C4-2B (cell line): ENCODE results near the gene FTCD.

ENCODE experiments used
- CTCF ChIP-seq: fragments of 450-650 bp; conservative IDR thresholded peaks from 2 replicates; pipeline ENCODE4 v1.5.1; 2017; ENCODE audit warnings: mild to moderate bottlenecking
- ZFX ChIP-seq: fragments of 450-650 bp; IDR thresholded peaks from 2 replicates; pipeline ENCODE4 v1.6.1; 2017

- TF ChIP-seq CTCF (no peak), ZFX (no peak)
Observed at GRCh38 chr21:46127239-46128105, 27.9 kb downstream of the FTCD start.
